ENCODE measurements around the gene DELE1. TPM values are rescaled to one million over a fixed set of nuclear protein-coding genes. Genes with fewer than 3 reads are reported as not detected.

DELE1 gene
- total RNA-seq, 2 donors from 2014 or later, result 66.7 to 98.1 TPM

DNA sequence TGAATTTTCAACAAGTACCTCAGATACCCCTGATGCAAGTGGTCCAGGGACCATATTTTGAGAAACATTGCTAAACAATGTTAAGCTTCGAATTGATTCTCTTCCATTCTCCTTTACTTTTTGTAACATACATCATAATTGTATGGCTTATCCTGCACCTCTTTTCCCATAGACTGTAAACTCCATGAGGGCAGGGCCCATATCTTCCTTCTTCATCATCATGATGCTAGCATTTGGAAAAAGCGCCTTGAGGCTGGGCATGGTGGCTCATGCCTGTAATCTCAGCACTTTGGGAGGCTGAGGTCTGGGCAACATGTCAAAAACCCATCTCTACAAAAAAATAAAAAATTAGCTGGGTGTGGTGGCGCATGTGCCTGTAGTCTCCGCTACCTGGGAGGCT, 14.5 kb upstream of the DELE1 start:
- H3K4me3 ChIP-seq, result no peak overlapping the region
- no peak for TF ChIP-seq POLR2AphosphoS5 (IDR thresholded peaks at IDR 0.05)
- TF ChIP-seq POLR2A (IDR thresholded peaks at IDR 0.05), result no peak
- H3K4me1 ChIP-seq (replicated peaks), result peaks cover 4% of the 10 kb centered on the region
- intact Hi-C loops (cut with DNase I), result no loop called here
- peaks cover 5% of the 10 kb centered on the region for H3K27me3 ChIP-seq (replicated peaks; ENCODE audit: insufficient read depth)
- 82% methylated on average over 4 of the region's 4 CpGs for WGBS
- H3K36me3 ChIP-seq, result no peaks in the 10 kb centered on the region
- no peak overlapping the region for H3K27ac ChIP-seq
- H3K9me3 ChIP-seq, result no peaks in the 10 kb centered on the region
- no peak for DNase-seq (ENCODE audit: low spot score)

DNA sequence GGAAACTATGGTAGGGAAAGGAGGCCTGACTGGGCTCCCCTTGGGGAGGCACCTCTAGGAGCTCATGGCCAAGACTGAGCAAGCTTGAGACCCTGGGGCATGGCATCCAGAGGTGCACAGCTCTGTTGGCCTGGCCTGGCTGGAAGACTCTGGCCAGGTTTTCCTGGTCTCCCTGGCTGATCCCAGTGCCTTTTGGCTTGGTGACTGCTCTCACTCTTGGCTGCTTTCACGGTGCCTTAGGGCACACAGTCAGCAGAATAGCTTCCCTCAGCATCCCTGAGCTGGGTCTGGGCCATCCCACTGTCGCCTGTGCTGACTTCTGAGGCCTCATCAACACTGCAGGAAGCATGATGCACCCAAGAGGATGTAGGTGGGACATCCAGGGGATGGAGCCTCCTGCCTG, 13.4 kb upstream of the DELE1 start:
- intact Hi-C loops (cut with DNase I), result no loop called here
- H3K4me1 ChIP-seq (replicated peaks), result peaks cover 4% of the 10 kb centered on the region
- TF ChIP-seq POLR2A (IDR thresholded peaks at IDR 0.05), result no peak
- TF ChIP-seq POLR2AphosphoS5 (IDR thresholded peaks at IDR 0.05), result no peak
- TF ChIP-seq, protein P1, sequence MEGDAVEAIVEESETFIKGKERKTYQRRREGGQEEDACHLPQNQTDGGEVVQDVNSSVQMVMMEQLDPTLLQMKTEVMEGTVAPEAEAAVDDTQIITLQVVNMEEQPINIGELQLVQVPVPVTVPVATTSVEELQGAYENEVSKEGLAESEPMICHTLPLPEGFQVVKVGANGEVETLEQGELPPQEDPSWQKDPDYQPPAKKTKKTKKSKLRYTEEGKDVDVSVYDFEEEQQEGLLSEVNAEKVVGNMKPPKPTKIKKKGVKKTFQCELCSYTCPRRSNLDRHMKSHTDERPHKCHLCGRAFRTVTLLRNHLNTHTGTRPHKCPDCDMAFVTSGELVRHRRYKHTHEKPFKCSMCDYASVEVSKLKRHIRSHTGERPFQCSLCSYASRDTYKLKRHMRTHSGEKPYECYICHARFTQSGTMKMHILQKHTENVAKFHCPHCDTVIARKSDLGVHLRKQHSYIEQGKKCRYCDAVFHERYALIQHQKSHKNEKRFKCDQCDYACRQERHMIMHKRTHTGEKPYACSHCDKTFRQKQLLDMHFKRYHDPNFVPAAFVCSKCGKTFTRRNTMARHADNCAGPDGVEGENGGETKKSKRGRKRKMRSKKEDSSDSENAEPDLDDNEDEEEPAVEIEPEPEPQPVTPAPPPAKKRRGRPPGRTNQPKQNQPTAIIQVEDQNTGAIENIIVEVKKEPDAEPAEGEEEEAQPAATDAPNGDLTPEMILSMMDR (IDR thresholded peaks at IDR 0.05), result no peak

DNA sequence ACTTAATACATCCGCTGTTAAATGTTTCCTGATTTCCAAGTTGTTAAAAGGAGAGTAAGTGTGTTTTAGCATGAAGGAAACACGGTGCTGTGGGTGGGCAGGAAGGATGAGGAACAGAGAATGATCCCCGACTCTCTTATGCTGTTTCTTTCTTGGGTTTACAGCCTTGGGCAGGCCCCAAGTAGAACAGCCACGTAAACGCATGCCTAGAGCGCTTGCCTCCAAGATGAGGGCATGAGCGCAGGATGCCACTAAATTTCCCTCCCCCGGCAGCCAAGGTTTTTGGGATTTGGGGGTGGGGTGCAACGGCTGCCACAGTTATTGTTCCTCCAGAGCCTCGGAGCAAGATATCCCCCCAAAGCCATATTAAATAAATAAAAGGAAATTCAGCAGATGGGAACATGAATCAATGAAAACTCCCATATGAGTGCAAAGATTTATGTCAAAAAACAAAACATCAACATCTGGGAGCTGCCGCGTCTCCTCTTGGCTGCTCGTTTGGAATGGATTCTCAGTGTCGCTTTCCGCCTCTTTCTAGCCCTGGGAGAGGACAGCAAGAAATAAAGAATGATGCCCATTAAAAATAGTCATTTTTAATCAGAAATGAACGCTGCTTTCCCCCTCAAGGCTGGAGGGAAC, 10.0 kb upstream of the DELE1 start:
- Histone ChIP-seq H3K4me1 (replicated peaks) (peaks cover 4% of the 10 kb centered on the region), H3K27me3 (replicated peaks; ENCODE audit: insufficient read depth) (peaks cover 5% of the 10 kb centered on the region), H3K9me3 (no peaks in the 10 kb centered on the region), H3K4me3 (peak overlapping the region; percentile 5 to 10), H3K27ac (no peak overlapping the region), H3K36me3 (no peaks in the 10 kb centered on the region)
- intact Hi-C loops (cut with DNase I), result no loop called here
- no peak for DNase-seq (ENCODE audit: low spot score)
- TF ChIP-seq POLR2A (IDR thresholded peaks at IDR 0.05) (no peak), POLR2AphosphoS5 (IDR thresholded peaks at IDR 0.05) (no peak)
- TF ChIP-seq, protein P1 (IDR thresholded peaks at IDR 0.05), result no peak
- 12% methylated on average over 16 of the region's 16 CpGs for WGBS

More for the DNA sequence above, 13.4 kb upstream of the DELE1 start:
- H3K27ac ChIP-seq, result no peak overlapping the region
- WGBS, result 34% methylated on average over 2 of the region's 2 CpGs
- no peak for DNase-seq (ENCODE audit: low spot score)
- H3K4me3 ChIP-seq, result no peak overlapping the region
- peaks cover 5% of the 10 kb centered on the region for H3K27me3 ChIP-seq (replicated peaks; ENCODE audit: insufficient read depth)
- H3K36me3 ChIP-seq, result no peaks in the 10 kb centered on the region
- H3K9me3 ChIP-seq, result no peaks in the 10 kb centered on the region

DNA sequence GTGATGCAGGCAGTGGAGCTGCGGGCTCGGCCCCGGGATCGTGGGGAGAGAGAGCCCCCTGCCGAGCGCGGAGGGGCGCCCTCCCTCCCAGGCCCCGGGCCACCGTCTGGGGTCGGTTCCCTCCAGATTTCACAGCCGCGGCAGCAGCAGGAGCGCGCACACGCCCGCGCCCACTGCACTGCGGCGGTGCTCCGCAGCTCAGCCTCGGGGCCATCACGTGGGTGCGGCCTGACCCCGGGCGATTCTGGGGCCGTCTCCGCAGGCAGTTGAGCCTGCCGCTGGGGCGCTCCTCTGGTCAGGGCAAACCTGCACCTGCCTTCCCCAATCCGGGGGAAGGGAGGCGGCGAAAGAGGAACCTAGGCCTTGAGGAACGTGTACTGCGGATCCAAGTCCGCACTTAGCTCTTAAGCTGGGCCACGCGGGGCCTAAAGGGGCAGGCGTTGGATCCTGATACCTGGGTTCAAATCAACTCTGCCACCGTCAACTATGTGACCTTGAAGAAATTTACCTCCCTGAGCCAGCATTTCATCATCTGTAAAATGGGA, 9.4 kb upstream of the DELE1 start:
- Histone ChIP-seq H3K4me1 (replicated peaks) (peaks cover 4% of the 10 kb centered on the region), H3K9me3 (no peaks in the 10 kb centered on the region), H3K27me3 (replicated peaks; ENCODE audit: insufficient read depth) (peaks cover 5% of the 10 kb centered on the region), H3K27ac (no peak overlapping the region), H3K4me3 (peak overlapping the region; percentile 5 to 10), H3K36me3 (no peaks in the 10 kb centered on the region)
- TF ChIP-seq POLR2AphosphoS5 (IDR thresholded peaks at IDR 0.05), result no peak
- TF ChIP-seq, protein P1 (IDR thresholded peaks at IDR 0.05), result peak in 2 of 4 experiments; percentile 28 to 39
- WGBS, result 12% methylated on average over 39 of the region's 40 CpGs
- DNase-seq (ENCODE audit: low spot score), result no peak
- intact Hi-C loops (cut with DNase I), result no loop called here

DNA sequence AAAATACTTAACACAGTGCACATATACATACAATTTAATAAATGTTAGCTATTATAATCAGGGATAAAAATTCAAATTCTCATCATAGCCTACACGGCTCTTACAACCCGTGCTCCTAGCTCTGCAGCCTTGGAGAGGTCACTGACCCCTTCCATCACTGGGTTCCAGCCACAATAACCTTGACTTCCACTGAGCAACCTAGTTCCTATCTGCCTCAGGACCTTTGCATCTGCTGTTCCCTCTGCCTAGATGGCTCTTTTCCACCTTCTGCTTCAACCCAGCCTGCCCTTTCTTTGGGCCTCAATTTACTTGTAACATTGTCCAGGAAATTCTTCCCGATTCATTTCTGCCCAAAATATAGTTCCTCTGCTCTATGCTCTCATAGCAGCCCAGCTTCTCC, 8.9 kb upstream of the DELE1 start:
- Histone ChIP-seq H3K4me1 (replicated peaks) (peaks cover 4% of the 10 kb centered on the region), H3K4me3 (no peak overlapping the region), H3K9me3 (no peaks in the 10 kb centered on the region), H3K27ac (no peak overlapping the region), H3K36me3 (no peaks in the 10 kb centered on the region), H3K27me3 (replicated peaks; ENCODE audit: insufficient read depth) (peaks cover 5% of the 10 kb centered on the region)
- TF ChIP-seq POLR2A (IDR thresholded peaks at IDR 0.05) (no peak), POLR2AphosphoS5 (IDR thresholded peaks at IDR 0.05) (no peak)
- 94% methylated on average over 3 of the region's 3 CpGs for WGBS
- intact Hi-C loops (cut with DNase I), result no loop called here
- no peak for DNase-seq (ENCODE audit: low spot score)

DNA sequence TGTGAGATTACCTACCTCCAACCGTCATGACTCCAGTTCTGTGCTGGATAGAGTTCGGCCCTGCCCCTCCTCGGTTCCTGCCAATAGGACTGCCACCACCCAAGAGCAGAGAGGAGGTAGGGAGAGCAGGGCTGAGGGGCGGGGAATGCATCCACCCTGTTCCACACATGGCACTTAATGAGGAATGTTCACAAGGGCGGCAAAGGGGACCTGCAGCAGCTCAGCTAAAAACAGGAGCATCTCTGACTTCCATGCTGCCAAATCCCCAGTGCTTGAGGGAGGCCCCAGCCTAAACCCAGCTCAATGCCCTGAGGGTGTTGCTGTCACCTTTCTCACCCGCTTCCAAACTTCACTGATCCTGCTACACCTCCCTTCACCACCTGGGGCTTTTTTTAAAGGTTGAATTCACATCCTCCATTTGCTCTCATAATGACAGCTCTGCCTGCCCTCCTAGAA, 7.8 kb upstream of the DELE1 start:
- WGBS, result 68% methylated on average over 6 of the region's 6 CpGs
- Histone ChIP-seq H3K4me1 (replicated peaks) (peaks cover 4% of the 10 kb centered on the region), H3K36me3 (no peaks in the 10 kb centered on the region), H3K27me3 (replicated peaks; ENCODE audit: insufficient read depth) (peaks cover 5% of the 10 kb centered on the region), H3K4me3 (no peak overlapping the region), H3K9me3 (no peaks in the 10 kb centered on the region), H3K27ac (no peak overlapping the region)
- DNase-seq (ENCODE audit: low spot score), result no peak
- TF ChIP-seq, protein P1 (IDR thresholded peaks at IDR 0.05), result no peak
- TF ChIP-seq POLR2A (IDR thresholded peaks at IDR 0.05), result no peak
- no peak for TF ChIP-seq POLR2AphosphoS5 (IDR thresholded peaks at IDR 0.05)
- intact Hi-C loops (cut with DNase I), result no loop called here

Measured in prostate gland (tissue), 2 donors.